GM06990 (cell line): Measurements from ENCODE around the gene RET.

ENCODE experiments used
- DNase-seq: peaks from one replicate; pipeline ENCODE4 v3.0.0-alpha.2; 2011; ENCODE audit not compliant: insufficient read length; ENCODE audit errors: extremely low read depth
- H3K27me3 ChIP-seq: replicated peaks from 2 replicates; pipeline ENCODE4 v1.6.0; 2011; ENCODE audit warnings: low read length; ENCODE audit not compliant: control insufficient read depth, insufficient read depth
- H3K36me3 ChIP-seq: 2 replicates; pipeline ENCODE4 v1.5.1; 2011; ENCODE audit warnings: low read length; ENCODE audit not compliant: control insufficient read depth, insufficient read depth
- H3K4me3 ChIP-seq: replicated peaks from 2 replicates; pipeline ENCODE4 v1.5.1; 2011; ENCODE audit warnings: low read depth, mild to moderate bottlenecking, control low read depth, low read length
- CTCF ChIP-seq: IDR thresholded peaks from 2 replicates; pipeline ENCODE4 v1.5.1; 2011; ENCODE audit warnings: low read length, control low read depth, mild to moderate bottlenecking, inconsistent platforms; ENCODE audit not compliant: insufficient read depth, poor library complexity, severe bottlenecking

RET gene

GRCh38 chr10:43136995-43137716 is 60.3 kb downstream of the RET start:
- no peak for DNase-seq
- Histone ChIP-seq H3K27me3 (no peaks in the 10 kb centered on the region), H3K36me3 (no peaks in the 10 kb centered on the region), H3K4me3 (peak overlapping the region; percentile 91)
- no peak for TF ChIP-seq CTCF

DNA sequence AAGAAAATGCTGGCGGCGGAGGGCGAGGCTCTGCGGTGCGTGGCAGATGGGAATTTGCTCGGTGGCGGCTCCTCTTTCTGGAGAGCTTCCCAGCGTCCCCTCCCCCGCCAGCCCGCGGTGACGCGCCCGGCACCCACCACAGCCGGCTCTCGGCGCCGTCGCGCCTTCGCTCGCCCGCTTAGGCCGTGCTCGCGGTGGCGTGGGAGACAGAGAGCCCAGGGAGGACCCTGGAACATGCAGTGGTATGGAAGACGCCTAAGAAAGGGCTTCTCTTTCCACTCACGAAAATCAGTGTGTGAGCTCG is 60.8 kb downstream of the RET start:
- no peaks in the 10 kb centered on the region for H3K27me3 ChIP-seq
- peak overlapping the region; percentile 91 for H3K4me3 ChIP-seq
- no peak for TF ChIP-seq CTCF
- DNase-seq: peak; percentile 59
- H3K36me3 ChIP-seq: no peaks in the 10 kb centered on the region

GRCh38 chr10:43138021-43138756 is 61.3 kb downstream of the RET start, which contains the start of gene CSGALNACT2:
CSGALNACT2 (plus strand) TSS chr10:43138445; CDS start chr10:43155150, 16,705 bp downstream.
- TF ChIP-seq CTCF: no peak
- Histone ChIP-seq H3K27me3 (no peaks in the 10 kb centered on the region), H3K36me3 (no peaks in the 10 kb centered on the region), H3K4me3 (peak within 1 kb of the TSS; percentile 91)
- DNase-seq: peak; percentile 94

DNA sequence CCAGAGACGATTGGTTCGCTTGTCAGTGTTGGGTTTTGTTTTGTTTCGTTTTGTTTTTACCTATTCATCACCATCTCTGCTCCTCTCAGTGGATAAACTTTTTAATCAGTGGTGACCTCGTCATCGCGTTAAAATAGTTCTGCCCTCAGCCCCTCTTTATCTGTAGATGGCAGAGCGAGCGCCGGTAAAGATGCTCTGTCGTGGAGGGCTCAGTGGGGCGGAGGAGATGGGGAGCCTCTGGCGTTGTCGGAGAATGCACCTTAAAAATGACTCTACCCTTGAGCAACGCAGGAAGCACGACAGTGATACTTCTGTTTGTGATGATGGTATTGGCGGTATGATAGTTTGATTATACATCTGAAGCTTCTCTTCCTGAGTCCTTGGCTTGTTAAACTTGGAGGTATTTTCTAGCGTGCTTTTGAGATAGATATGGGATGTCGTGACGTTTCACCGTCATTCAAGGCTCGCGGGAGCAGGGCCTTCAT is 61.9 kb downstream of the RET start:
- H3K27me3 ChIP-seq: no peaks in the 10 kb centered on the region
- no peak for TF ChIP-seq CTCF
- H3K36me3 ChIP-seq: no peaks in the 10 kb centered on the region
- H3K4me3 ChIP-seq: peak overlapping the region; percentile 91
- no peak for DNase-seq

GRCh38 chr10:43141421-43141820 is 64.6 kb downstream of the RET start:
- no peaks in the 10 kb centered on the region for H3K27me3 ChIP-seq
- TF ChIP-seq CTCF: no peak
- no peak for DNase-seq

More at GRCh38 chr10:43141421-43141820, 64.6 kb downstream of the RET start:
- Histone ChIP-seq H3K36me3 (no peaks in the 10 kb centered on the region), H3K4me3 (no peak overlapping the region)
